Mesodermal cell (in vitro differentiated cells): Measurements from ENCODE around the gene ARHGAP45.

Experiments
- H3K27ac ChIP-seq: 2 replicates; pipeline ENCODE4 v1.7.0; 2013; ENCODE audit warnings: mild to moderate bottlenecking, low read depth, low read length, moderate library complexity; ENCODE audit not compliant: severe bottlenecking
- H3K36me3 ChIP-seq: 2 replicates; pipeline ENCODE4 v1.7.1; 2013; ENCODE audit warnings: mild to moderate bottlenecking, low read length, moderate library complexity; ENCODE audit not compliant: control insufficient read depth, insufficient read depth
- H3K4me1 ChIP-seq: one replicate; pipeline ENCODE4 v1.7.1; 2013; ENCODE audit warnings: mild to moderate bottlenecking, low read length; ENCODE audit not compliant: insufficient read depth, control insufficient read depth, poor library complexity, severe bottlenecking
- H3K4me3 ChIP-seq: 2 replicates; pipeline ENCODE4 v1.7.0; 2013; ENCODE audit warnings: low read length, control low read depth, mild to moderate bottlenecking; ENCODE audit not compliant: insufficient read depth, poor library complexity, severe bottlenecking; ENCODE audit errors: extremely low read depth
- H3K9me3 ChIP-seq: 2 replicates; pipeline ENCODE4 v1.7.1; 2013; ENCODE audit warnings: mild to moderate bottlenecking, low read length, moderate library complexity; ENCODE audit not compliant: control insufficient read depth
- WGBS, 2 experiments: methylation state at CpG; one replicate each; pipeline ENCODE4 v1.1.5; 2013; ENCODE audit warnings: missing lambda C conversion rate in 2 of 2; ENCODE audit not compliant: insufficient coverage in 2 of 2; 5-methylcytosine and 5-hydroxymethylcytosine counted together

ARHGAP45 gene

GRCh38 chr19:1050989-1051788 is 15.8 kb upstream of the ARHGAP45 start:
- Histone ChIP-seq H3K4me1 (no peaks in the 10 kb centered on the region), H3K4me3 (no peak overlapping the region), H3K27ac (no peak overlapping the region), H3K9me3 (no peaks in the 10 kb centered on the region), H3K36me3 (no peaks in the 10 kb centered on the region)
- WGBS, 2 experiments: 72% methylated on average over 27 to 29 of the region's 31 CpGs

GRCh38 chr19:1051791-1052190 is 15.2 kb upstream of the ARHGAP45 start:
- Histone ChIP-seq H3K9me3 (peaks cover 5% of the 10 kb centered on the region), H3K4me3 (no peak overlapping the region), H3K4me1 (no peaks in the 10 kb centered on the region), H3K27ac (no peak overlapping the region), H3K36me3 (no peaks in the 10 kb centered on the region)
- 79% methylated on average over 10 to 17 of the region's 17 CpGs for WGBS, 2 experiments

GRCh38 chr19:1052349-1052975 is 14.5 kb upstream of the ARHGAP45 start:
- peaks cover 11% of the 10 kb centered on the region for H3K9me3 ChIP-seq
- no peaks in the 10 kb centered on the region for H3K4me1 ChIP-seq
- 83 to 93% methylated on average over 2 of the region's 5 CpGs for WGBS, 2 experiments
- no peaks in the 10 kb centered on the region for H3K36me3 ChIP-seq
- no peak overlapping the region for H3K27ac ChIP-seq
- no peak overlapping the region for H3K4me3 ChIP-seq

GRCh38 chr19:1053176-1054101 is 13.5 kb upstream of the ARHGAP45 start:
- Histone ChIP-seq H3K4me3 (no peak overlapping the region), H3K36me3 (no peaks in the 10 kb centered on the region), H3K9me3 (peaks cover 11% of the 10 kb centered on the region), H3K27ac (no peak overlapping the region), H3K4me1 (no peaks in the 10 kb centered on the region)
- 93 to 94% methylated on average over 28 to 31 of the region's 31 CpGs for WGBS, 2 experiments

- Histone ChIP-seq H3K4me1 (no peaks in the 10 kb centered on the region), H3K27ac (no peak overlapping the region), H3K36me3 (no peaks in the 10 kb centered on the region), H3K4me3 (no peak overlapping the region), H3K9me3 (peaks cover 11% of the 10 kb centered on the region)
- WGBS, 2 experiments: 94 to 98% methylated on average over 20 to 25 of the region's 28 CpGs
These were observed 12.6 kb upstream of the ARHGAP45 start for GRCh38 chr19:1054102-1055027.

GRCh38 chr19:1055028-1055425 is 11.9 kb upstream of the ARHGAP45 start:
- 86 to 93% methylated on average over 10 to 14 of the region's 14 CpGs for WGBS, 2 experiments
- Histone ChIP-seq H3K4me1 (no peaks in the 10 kb centered on the region), H3K4me3 (no peak overlapping the region), H3K9me3 (peaks cover 11% of the 10 kb centered on the region), H3K36me3 (no peaks in the 10 kb centered on the region), H3K27ac (no peak overlapping the region)

GRCh38 chr19:1055886-1056620 is 10.9 kb upstream of the ARHGAP45 start:
- Histone ChIP-seq H3K4me3 (no peak overlapping the region), H3K27ac (no peak overlapping the region), H3K36me3 (no peaks in the 10 kb centered on the region), H3K4me1 (no peaks in the 10 kb centered on the region), H3K9me3 (peaks cover 11% of the 10 kb centered on the region)
- WGBS, 2 experiments: 88 to 93% methylated on average over 16 to 18 of the region's 20 CpGs

- Histone ChIP-seq H3K36me3 (no peaks in the 10 kb centered on the region), H3K4me1 (no peaks in the 10 kb centered on the region), H3K9me3 (peaks cover 11% of the 10 kb centered on the region), H3K27ac (no peak overlapping the region), H3K4me3 (no peak overlapping the region)
- WGBS, 2 experiments: 76 to 78% methylated on average over 2 to 3 of the region's 3 CpGs
These were observed 9.7 kb upstream of the ARHGAP45 start for GRCh38 chr19:1057176-1057855.

GRCh38 chr19:1058112-1058511 is 8.9 kb upstream of the ARHGAP45 start:
- H3K9me3 ChIP-seq: peaks cover 11% of the 10 kb centered on the region
- H3K4me3 ChIP-seq: no peak overlapping the region
- no peaks in the 10 kb centered on the region for H3K36me3 ChIP-seq
- H3K4me1 ChIP-seq: no peaks in the 10 kb centered on the region
- 94 to 100% methylated on average over 2 to 5 of the region's 5 CpGs for WGBS, 2 experiments
- H3K27ac ChIP-seq: no peak overlapping the region
